Measurements from ENCODE around the gene THRA. TPM values are rescaled to one million over a fixed set of nuclear protein-coding genes. Genes with fewer than 3 reads are reported as not detected.
A peak's percentile ranks its signal among the peaks of the same experiment; 100 is the strongest.

Gene THRA
- total and polyA plus RNA-seq, 2 experiments from 2014 or later = 58.1 to 87.0 TPM

DNA sequence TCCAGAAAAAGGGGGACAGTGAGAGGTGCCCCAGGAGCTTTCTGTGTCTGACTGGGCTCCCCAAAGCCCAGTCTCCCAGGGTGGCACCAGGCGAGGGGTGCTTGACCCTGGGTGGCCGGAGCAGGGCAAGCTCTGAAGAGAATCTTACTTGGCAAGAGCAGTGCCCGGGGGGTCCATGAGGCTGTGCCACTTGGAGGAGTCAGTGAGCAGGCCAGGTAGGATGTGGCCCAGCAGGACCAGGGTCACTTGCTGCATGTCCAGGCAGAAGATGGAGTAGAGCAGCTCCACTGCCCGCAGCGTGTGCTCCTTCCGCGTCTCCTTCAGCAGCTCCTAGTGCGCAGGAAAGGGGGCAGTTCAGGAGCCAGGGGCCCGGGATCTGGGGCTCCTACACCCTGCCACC, 40.3 kb upstream of the THRA start:
- TF ChIP-seq, protein P1, sequence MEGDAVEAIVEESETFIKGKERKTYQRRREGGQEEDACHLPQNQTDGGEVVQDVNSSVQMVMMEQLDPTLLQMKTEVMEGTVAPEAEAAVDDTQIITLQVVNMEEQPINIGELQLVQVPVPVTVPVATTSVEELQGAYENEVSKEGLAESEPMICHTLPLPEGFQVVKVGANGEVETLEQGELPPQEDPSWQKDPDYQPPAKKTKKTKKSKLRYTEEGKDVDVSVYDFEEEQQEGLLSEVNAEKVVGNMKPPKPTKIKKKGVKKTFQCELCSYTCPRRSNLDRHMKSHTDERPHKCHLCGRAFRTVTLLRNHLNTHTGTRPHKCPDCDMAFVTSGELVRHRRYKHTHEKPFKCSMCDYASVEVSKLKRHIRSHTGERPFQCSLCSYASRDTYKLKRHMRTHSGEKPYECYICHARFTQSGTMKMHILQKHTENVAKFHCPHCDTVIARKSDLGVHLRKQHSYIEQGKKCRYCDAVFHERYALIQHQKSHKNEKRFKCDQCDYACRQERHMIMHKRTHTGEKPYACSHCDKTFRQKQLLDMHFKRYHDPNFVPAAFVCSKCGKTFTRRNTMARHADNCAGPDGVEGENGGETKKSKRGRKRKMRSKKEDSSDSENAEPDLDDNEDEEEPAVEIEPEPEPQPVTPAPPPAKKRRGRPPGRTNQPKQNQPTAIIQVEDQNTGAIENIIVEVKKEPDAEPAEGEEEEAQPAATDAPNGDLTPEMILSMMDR (IDR thresholded peaks at IDR 0.05; ENCODE audit: low read depth, low read length) = no peak
- no peaks in the 10 kb centered on the region for H3K27me3 ChIP-seq
- H3K9me3 ChIP-seq (ENCODE audit: low read depth) = no peaks in the 10 kb centered on the region
- H3K36me3 ChIP-seq = peaks cover 29% of the 10 kb centered on the region
- H3K27ac ChIP-seq = no peak overlapping the region
- no peak for DNase-seq (ENCODE audit: low read depth in 1 of 2, low spot score in 1 of 2)
- H3K4me1 ChIP-seq (ENCODE audit: low read depth) = peaks cover 13% of the 10 kb centered on the region
- no peak overlapping the region for H3K4me3 ChIP-seq

GRCh38 chr17:40022961-40023541, 39.7 kb upstream of the THRA start:
- Histone ChIP-seq H3K4me1 (ENCODE audit: low read depth) (peaks cover 13% of the 10 kb centered on the region), H3K27me3 (no peaks in the 10 kb centered on the region), H3K36me3 (peaks cover 29% of the 10 kb centered on the region), H3K4me3 (no peak overlapping the region), H3K9me3 (ENCODE audit: low read depth) (no peaks in the 10 kb centered on the region), H3K27ac (no peak overlapping the region)
- DNase-seq (ENCODE audit: low read depth in 1 of 2, low spot score in 1 of 2) = no peak
- TF ChIP-seq, protein P1 (IDR thresholded peaks at IDR 0.05; ENCODE audit: low read depth, low read length) = no peak

- TF ChIP-seq, protein P1 (IDR thresholded peaks at IDR 0.05; ENCODE audit: low read depth, low read length) = no peak
- Histone ChIP-seq H3K9me3 (ENCODE audit: low read depth) (no peaks in the 10 kb centered on the region), H3K27ac (no peak overlapping the region), H3K4me1 (ENCODE audit: low read depth) (peaks cover 6% of the 10 kb centered on the region), H3K36me3 (peaks cover 34% of the 10 kb centered on the region), H3K27me3 (no peaks in the 10 kb centered on the region), H3K4me3 (no peak overlapping the region)
- peak in 1 of 2 donors; percentile 20 for DNase-seq (ENCODE audit: low read depth in 1 of 2, low spot score in 1 of 2)
These were observed 39.0 kb upstream of the THRA start for GRCh38 chr17:40023590-40024292.

GRCh38 chr17:40024901-40025300, 37.9 kb upstream of the THRA start:
- Histone ChIP-seq H3K4me3 (no peak overlapping the region), H3K27me3 (no peaks in the 10 kb centered on the region), H3K36me3 (peaks cover 42% of the 10 kb centered on the region), H3K27ac (no peak overlapping the region), H3K9me3 (ENCODE audit: low read depth) (no peaks in the 10 kb centered on the region), H3K4me1 (ENCODE audit: low read depth) (no peaks in the 10 kb centered on the region)
- DNase-seq (ENCODE audit: low read depth in 1 of 2, low spot score in 1 of 2) = no peak
- TF ChIP-seq, protein P1 (IDR thresholded peaks at IDR 0.05; ENCODE audit: low read depth, low read length) = no peak

GRCh38 chr17:40025559-40025958, 37.2 kb upstream of the THRA start:
- Histone ChIP-seq H3K9me3 (ENCODE audit: low read depth) (no peaks in the 10 kb centered on the region), H3K27ac (no peak overlapping the region), H3K4me3 (no peak overlapping the region), H3K4me1 (ENCODE audit: low read depth) (no peaks in the 10 kb centered on the region), H3K36me3 (peaks cover 45% of the 10 kb centered on the region), H3K27me3 (no peaks in the 10 kb centered on the region)
- DNase-seq (ENCODE audit: low read depth in 1 of 2, low spot score in 1 of 2) = no peak
- TF ChIP-seq, protein P1 (IDR thresholded peaks at IDR 0.05; ENCODE audit: low read depth, low read length) = no peak
